Tibial nerve (tissue), 4 donors: Measurements from ENCODE around the gene SEL1L3. TPM values are rescaled to one million over a fixed set of nuclear protein-coding genes. Genes with fewer than 3 reads are reported as not detected.
"Not testable (repeated sequence)": the region's sequence is repeated elsewhere in the genome, so short reads cannot be mapped to it uniquely, and the experiment has no call there.

ENCODE experiments used
- DNase-seq, 2 donors: peaks; one replicate each; pipeline ENCODE4 v3.0.0-alpha.2; 2019; ENCODE audit warnings: low spot score in 2 of 2
- H3K27ac ChIP-seq, 4 donors: fragments of 200-600 bp; sonication (generic) in 3 of 4; one replicate each; pipeline ENCODE4 v1.5.1; 2017 to 2019; ENCODE audit warnings: mild to moderate bottlenecking in 1 of 4
- H3K27me3 ChIP-seq, 2 donors: fragments of 200-600 bp; sonication (generic) in 1 of 2; one replicate each; pipeline versions ENCODE4 v1.5.1 to v1.6.0; 2017 to 2019
- H3K36me3 ChIP-seq, 3 donors: fragments of 200-600 bp; sonication (generic); one replicate each; pipeline ENCODE4 v1.5.1; 2018 to 2019
- H3K4me1 ChIP-seq, 4 donors: fragments of 200-600 bp; sonication (generic) in 3 of 4; one replicate each; pipeline ENCODE4 v1.5.1; 2017 to 2019
- H3K4me3 ChIP-seq, 4 donors: fragments of 200-600 bp; sonication (generic) in 3 of 4; one replicate each; pipeline ENCODE4 v1.5.1; 2017 to 2019; ENCODE audit warnings: mild to moderate bottlenecking in 1 of 4, moderate library complexity in 1 of 4
- H3K9me3 ChIP-seq, 4 donors: fragments of 200-600 bp; sonication (generic) in 3 of 4; one replicate each; pipeline ENCODE4 v1.5.1; 2017 to 2019
- CTCF ChIP-seq, 5 experiments: fragments of 200-600 bp in 3 of 5; fragments of 450-650 bp in 2 of 5; sonication (generic) in 3 of 5; IDR thresholded peaks; one replicate each; pipeline ENCODE4 v1.5.1; 2016 to 2019; ENCODE audit warnings: antibody characterized with exemption in 5 of 5, mild to moderate bottlenecking in 3 of 5, moderate library complexity in 2 of 5
- EP300 ChIP-seq, 2 donors: sonication (generic); formaldehyde crosslinking; IDR thresholded peaks; one replicate each; pipeline ENCODE4 v1.6.1; 2017; ENCODE audit warnings: antibody characterized with exemption in 2 of 2, mild to moderate bottlenecking in 1 of 2
- POLR2A ChIP-seq, 2 donors: fragments of 450-650 bp; IDR thresholded peaks; one replicate each; pipeline ENCODE4 v1.6.1; 2017; ENCODE audit warnings: antibody characterized with exemption in 2 of 2, mild to moderate bottlenecking in 2 of 2, moderate library complexity in 2 of 2
- WGBS, 2 donors: methylation state at CpG; one replicate each; pipeline ENCODE4 v1.1.5; 2018; 5-methylcytosine and 5-hydroxymethylcytosine counted together
- total RNA-seq, 4 donors: library from RNA; depleted of rRNA; stranded (reverse); fragments of >200 nt; gene quantifications; one replicate each; pipeline ENCODE4 v1.1.0, GENCODE V29; 2016

The SEL1L3 gene
- total RNA-seq, 4 donors from 2014 or later: 8.7 to 19.0 (median 11.1) TPM

GRCh38 chr4:25873632-25874129, 10.9 kb upstream of the SEL1L3 start:
- WGBS, 2 donors: 77 to 85% methylated on average over 7 of the region's 7 CpGs
- no peak overlapping the region for H3K4me3 ChIP-seq
- H3K9me3 ChIP-seq: no peaks in the 10 kb centered on the region
- no peaks in the 10 kb centered on the region for H3K27me3 ChIP-seq
- H3K36me3 ChIP-seq: no peaks in the 10 kb centered on the region
- peak overlapping the region in 1 of 4 donors; percentile 11 for H3K27ac ChIP-seq
- no peak for TF ChIP-seq CTCF (IDR thresholded peaks at IDR 0.05)
- TF ChIP-seq EP300 (IDR thresholded peaks at IDR 0.05): no peak
- no peak for TF ChIP-seq POLR2A (IDR thresholded peaks at IDR 0.05)
- DNase-seq: no peak
- no peaks in the 10 kb centered on the region for H3K4me1 ChIP-seq

- DNase-seq: no peak
- Histone ChIP-seq H3K27me3 (no peaks in the 10 kb centered on the region), H3K4me3 (no peak overlapping the region), H3K36me3 (no peaks in the 10 kb centered on the region), H3K4me1 (no peaks in the 10 kb centered on the region), H3K27ac (peak overlapping the region in 1 of 4 donors; percentile 11), H3K9me3 (no peaks in the 10 kb centered on the region)
- TF ChIP-seq CTCF (IDR thresholded peaks at IDR 0.05): no peak
- no peak for TF ChIP-seq POLR2A (IDR thresholded peaks at IDR 0.05)
- no peak for TF ChIP-seq EP300 (IDR thresholded peaks at IDR 0.05)
- 83% methylated on average over 13 of the region's 13 CpGs for WGBS, 2 donors
These were observed 10.3 kb upstream of the SEL1L3 start for GRCh38 chr4:25872851-25873631.

GRCh38 chr4:25870081-25870480, 7.3 kb upstream of the SEL1L3 start:
- WGBS, 2 donors: 80 to 89% methylated on average over 2 of the region's 2 CpGs
- no peak overlapping the region for H3K4me3 ChIP-seq
- H3K9me3 ChIP-seq: no peaks in the 10 kb centered on the region
- no peaks in the 10 kb centered on the region for H3K36me3 ChIP-seq
- no peak for TF ChIP-seq CTCF (IDR thresholded peaks at IDR 0.05)
- TF ChIP-seq POLR2A (IDR thresholded peaks at IDR 0.05): no peak
- TF ChIP-seq EP300 (IDR thresholded peaks at IDR 0.05): no peak
- H3K4me1 ChIP-seq: no peaks in the 10 kb centered on the region
- H3K27ac ChIP-seq: no peak overlapping the region
- H3K27me3 ChIP-seq: no peaks in the 10 kb centered on the region
- DNase-seq: no peak

GRCh38 chr4:25867781-25868294, 5.0 kb upstream of the SEL1L3 start:
- H3K4me1 ChIP-seq: peaks cover 0 to 7% (median 0%) of the 10 kb centered on the region in 4 donors
- H3K36me3 ChIP-seq: no peaks in the 10 kb centered on the region
- no peak for DNase-seq
- TF ChIP-seq POLR2A (IDR thresholded peaks at IDR 0.05): no peak
- no peak for TF ChIP-seq CTCF (IDR thresholded peaks at IDR 0.05)
- no peak for TF ChIP-seq EP300 (IDR thresholded peaks at IDR 0.05)
- no peak overlapping the region for H3K4me3 ChIP-seq
- no peaks in the 10 kb centered on the region for H3K27me3 ChIP-seq
- H3K27ac ChIP-seq: no peak overlapping the region
- 64 to 68% methylated on average over 6 of the region's 6 CpGs for WGBS, 2 donors
- no peaks in the 10 kb centered on the region for H3K9me3 ChIP-seq

- DNase-seq, H3K27ac ChIP-seq, H3K27me3 ChIP-seq, H3K9me3 ChIP-seq, H3K4me3 ChIP-seq, H3K36me3 ChIP-seq: not testable (repeated sequence)
- peaks cover 0 to 18% (median 2%) of the 10 kb centered on the region in 4 donors for H3K4me1 ChIP-seq
- WGBS, 2 donors: 89 to 92% methylated on average over 4 of the region's 4 CpGs
These were observed 3.6 kb upstream of the SEL1L3 start for GRCh38 chr4:25866401-25866800.
